ENCODE data around the gene GMDS.

DNA sequence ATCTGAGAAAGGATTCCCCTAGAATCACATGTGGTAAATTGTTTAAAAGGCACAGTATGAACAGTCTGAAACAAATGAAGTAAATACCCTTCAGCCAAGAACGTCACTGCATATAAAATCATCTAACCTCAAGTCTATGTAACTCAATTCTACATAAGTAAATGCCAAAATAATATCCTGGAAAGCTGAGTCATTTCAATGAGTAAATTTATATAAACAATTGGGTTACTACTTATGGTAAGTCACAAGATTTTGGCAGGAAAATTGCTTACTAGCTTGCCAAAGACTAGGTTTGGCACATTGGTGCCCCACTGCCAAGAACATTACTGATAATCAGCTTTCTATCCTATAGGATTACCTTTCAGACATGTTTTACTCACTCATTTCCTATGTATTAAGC, 8.4 kb downstream of the GMDS start:
- TF ChIP-seq, protein P1, sequence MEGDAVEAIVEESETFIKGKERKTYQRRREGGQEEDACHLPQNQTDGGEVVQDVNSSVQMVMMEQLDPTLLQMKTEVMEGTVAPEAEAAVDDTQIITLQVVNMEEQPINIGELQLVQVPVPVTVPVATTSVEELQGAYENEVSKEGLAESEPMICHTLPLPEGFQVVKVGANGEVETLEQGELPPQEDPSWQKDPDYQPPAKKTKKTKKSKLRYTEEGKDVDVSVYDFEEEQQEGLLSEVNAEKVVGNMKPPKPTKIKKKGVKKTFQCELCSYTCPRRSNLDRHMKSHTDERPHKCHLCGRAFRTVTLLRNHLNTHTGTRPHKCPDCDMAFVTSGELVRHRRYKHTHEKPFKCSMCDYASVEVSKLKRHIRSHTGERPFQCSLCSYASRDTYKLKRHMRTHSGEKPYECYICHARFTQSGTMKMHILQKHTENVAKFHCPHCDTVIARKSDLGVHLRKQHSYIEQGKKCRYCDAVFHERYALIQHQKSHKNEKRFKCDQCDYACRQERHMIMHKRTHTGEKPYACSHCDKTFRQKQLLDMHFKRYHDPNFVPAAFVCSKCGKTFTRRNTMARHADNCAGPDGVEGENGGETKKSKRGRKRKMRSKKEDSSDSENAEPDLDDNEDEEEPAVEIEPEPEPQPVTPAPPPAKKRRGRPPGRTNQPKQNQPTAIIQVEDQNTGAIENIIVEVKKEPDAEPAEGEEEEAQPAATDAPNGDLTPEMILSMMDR (IDR thresholded peaks at IDR 0.05), result no peak
- TF ChIP-seq POLR2A (IDR thresholded peaks at IDR 0.05), result no peak
